SK-N-SH treated with all-trans-retinoic acid at 6 μM for 48 hours (cell line): ENCODE data around the gene MCTS1.

ENCODE experiments used
- ARNTL ChIP-seq: fragments of 450-650 bp; formaldehyde crosslinking; IDR thresholded peaks from 2 replicates; pipeline ENCODE4 v1.5.0; 2020; ENCODE audit warnings: low read depth, mild to moderate bottlenecking, moderate library complexity, borderline replicate concordance
- GLIS3 ChIP-seq: fragments of 250-450 bp; sonication (Bioruptor Pico); IDR thresholded peaks from 2 replicates; pipeline ENCODE4 v1.5.0; 2020; ENCODE audit warnings: mild to moderate bottlenecking, moderate library complexity
- RARB ChIP-seq: fragments of 250-450 bp; sonication (Bioruptor Pico); IDR thresholded peaks from 2 replicates; pipeline ENCODE4 v1.8.0; 2021; ENCODE audit warnings: mild to moderate bottlenecking, moderate library complexity
- ZC3H10 ChIP-seq: fragments of 250-450 bp; sonication (Bioruptor Pico); IDR thresholded peaks from 2 replicates; pipeline ENCODE4 v1.5.1; 2021; ENCODE audit warnings: mild to moderate bottlenecking, moderate library complexity
- ZFP3 ChIP-seq: fragments of 250-450 bp; sonication (Bioruptor Pico); IDR thresholded peaks from 2 replicates; pipeline ENCODE4 v1.5.0; 2020; ENCODE audit warnings: mild to moderate bottlenecking, moderate library complexity
- ZFP30 ChIP-seq: fragments of 450-650 bp; formaldehyde crosslinking; IDR thresholded peaks from 2 replicates; pipeline ENCODE4 v1.5.0; 2022; ENCODE audit warnings: mild to moderate bottlenecking, moderate library complexity
- ZNF70 ChIP-seq: fragments of 450-650 bp; formaldehyde crosslinking; IDR thresholded peaks from 2 replicates; pipeline ENCODE4 v1.5.0; 2020; ENCODE audit warnings: mild to moderate bottlenecking, moderate library complexity
- TF ChIP-seq, protein P1 (sequence below): fragments of 250-450 bp; sonication (Bioruptor Pico); IDR thresholded peaks from 2 replicates; pipeline ENCODE4 v1.8.0; 2020; ENCODE audit warnings: mild to moderate bottlenecking, moderate library complexity, borderline replicate concordance
- TF ChIP-seq, protein P2 (sequence below): fragments of 250-450 bp; sonication (Bioruptor Pico); IDR thresholded peaks from 2 replicates; pipeline ENCODE4 v1.8.0; 2021; ENCODE audit warnings: low read depth, mild to moderate bottlenecking, moderate library complexity, borderline replicate concordance
- TF ChIP-seq, protein P3 (sequence below): fragments of 250-450 bp; sonication (Bioruptor Pico); IDR thresholded peaks from 2 replicates; pipeline ENCODE4 v1.5.0; 2020; ENCODE audit warnings: mild to moderate bottlenecking, moderate library complexity

DNA sequence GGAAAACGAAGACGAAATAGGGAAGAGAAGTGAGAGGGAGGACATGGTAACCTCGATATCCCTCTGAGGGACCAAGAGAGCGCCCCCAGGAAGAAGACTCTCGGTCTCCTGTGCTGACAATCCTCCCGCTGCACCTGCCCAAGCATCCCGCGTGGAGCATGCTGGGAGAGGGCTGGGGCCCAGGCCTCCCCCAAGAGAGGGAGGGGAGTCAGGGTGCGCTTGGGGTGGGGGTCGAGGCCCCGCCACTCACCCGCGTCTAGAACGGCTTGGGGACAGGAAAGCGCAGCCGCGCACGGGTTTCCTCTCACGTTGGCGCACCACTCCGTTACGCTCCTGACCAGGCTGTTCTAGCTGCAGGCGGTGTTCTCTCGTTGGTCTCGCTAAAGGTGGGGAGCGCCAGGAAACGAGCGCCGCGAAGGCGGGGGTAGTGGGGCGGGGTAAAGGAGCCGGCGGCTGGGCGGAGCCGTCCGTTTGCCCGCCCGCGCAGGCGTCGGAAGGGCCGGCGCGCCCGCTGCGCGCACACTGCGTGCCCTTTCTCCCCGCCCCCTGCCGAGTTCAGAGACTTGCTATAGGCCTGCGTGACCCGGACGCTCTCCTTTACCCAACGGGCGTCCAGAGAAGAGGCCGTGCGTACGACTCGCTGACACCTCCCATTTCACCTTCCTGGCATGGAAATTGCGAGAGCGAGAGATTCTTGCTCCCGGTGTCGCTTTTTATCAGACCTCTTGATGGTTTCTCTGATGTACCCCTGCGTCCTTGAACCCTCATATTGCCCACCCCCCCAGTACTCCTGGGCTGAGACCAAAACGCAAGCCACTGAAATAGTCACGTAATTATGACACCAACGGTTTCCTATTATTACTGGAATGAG, 26.0 kb downstream of the MCTS1 start, which contains the start of gene C1GALT1C1:
- TF ChIP-seq ZFP30 (CRISPR knock-in tag) (no peak), ARNTL (CRISPR knock-in tag) (no peak), ZNF70 (no peak), ZFP3 (CRISPR knock-in tag) (no peak), RARB (CRISPR knock-in tag) (no peak), GLIS3 (CRISPR knock-in tag) (no peak), ZC3H10 (CRISPR knock-in tag) (no peak)
- TF ChIP-seq, protein P1, sequence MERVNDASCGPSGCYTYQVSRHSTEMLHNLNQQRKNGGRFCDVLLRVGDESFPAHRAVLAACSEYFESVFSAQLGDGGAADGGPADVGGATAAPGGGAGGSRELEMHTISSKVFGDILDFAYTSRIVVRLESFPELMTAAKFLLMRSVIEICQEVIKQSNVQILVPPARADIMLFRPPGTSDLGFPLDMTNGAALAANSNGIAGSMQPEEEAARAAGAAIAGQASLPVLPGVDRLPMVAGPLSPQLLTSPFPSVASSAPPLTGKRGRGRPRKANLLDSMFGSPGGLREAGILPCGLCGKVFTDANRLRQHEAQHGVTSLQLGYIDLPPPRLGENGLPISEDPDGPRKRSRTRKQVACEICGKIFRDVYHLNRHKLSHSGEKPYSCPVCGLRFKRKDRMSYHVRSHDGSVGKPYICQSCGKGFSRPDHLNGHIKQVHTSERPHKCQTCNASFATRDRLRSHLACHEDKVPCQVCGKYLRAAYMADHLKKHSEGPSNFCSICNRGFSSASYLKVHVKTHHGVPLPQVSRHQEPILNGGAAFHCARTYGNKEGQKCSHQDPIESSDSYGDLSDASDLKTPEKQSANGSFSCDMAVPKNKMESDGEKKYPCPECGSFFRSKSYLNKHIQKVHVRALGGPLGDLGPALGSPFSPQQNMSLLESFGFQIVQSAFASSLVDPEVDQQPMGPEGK (CRISPR knock-in tag), result no peak
- TF ChIP-seq, protein P2, sequence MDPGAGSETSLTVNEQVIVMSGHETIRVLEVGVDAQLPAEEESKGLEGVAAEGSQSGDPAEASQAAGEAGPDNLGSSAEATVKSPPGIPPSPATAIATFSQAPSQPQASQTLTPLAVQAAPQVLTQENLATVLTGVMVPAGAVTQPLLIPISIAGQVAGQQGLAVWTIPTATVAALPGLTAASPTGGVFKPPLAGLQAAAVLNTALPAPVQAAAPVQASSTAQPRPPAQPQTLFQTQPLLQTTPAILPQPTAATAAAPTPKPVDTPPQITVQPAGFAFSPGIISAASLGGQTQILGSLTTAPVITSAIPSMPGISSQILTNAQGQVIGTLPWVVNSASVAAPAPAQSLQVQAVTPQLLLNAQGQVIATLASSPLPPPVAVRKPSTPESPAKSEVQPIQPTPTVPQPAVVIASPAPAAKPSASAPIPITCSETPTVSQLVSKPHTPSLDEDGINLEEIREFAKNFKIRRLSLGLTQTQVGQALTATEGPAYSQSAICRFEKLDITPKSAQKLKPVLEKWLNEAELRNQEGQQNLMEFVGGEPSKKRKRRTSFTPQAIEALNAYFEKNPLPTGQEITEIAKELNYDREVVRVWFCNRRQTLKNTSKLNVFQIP (CRISPR knock-in tag), result no peak
- TF ChIP-seq, protein P3, sequence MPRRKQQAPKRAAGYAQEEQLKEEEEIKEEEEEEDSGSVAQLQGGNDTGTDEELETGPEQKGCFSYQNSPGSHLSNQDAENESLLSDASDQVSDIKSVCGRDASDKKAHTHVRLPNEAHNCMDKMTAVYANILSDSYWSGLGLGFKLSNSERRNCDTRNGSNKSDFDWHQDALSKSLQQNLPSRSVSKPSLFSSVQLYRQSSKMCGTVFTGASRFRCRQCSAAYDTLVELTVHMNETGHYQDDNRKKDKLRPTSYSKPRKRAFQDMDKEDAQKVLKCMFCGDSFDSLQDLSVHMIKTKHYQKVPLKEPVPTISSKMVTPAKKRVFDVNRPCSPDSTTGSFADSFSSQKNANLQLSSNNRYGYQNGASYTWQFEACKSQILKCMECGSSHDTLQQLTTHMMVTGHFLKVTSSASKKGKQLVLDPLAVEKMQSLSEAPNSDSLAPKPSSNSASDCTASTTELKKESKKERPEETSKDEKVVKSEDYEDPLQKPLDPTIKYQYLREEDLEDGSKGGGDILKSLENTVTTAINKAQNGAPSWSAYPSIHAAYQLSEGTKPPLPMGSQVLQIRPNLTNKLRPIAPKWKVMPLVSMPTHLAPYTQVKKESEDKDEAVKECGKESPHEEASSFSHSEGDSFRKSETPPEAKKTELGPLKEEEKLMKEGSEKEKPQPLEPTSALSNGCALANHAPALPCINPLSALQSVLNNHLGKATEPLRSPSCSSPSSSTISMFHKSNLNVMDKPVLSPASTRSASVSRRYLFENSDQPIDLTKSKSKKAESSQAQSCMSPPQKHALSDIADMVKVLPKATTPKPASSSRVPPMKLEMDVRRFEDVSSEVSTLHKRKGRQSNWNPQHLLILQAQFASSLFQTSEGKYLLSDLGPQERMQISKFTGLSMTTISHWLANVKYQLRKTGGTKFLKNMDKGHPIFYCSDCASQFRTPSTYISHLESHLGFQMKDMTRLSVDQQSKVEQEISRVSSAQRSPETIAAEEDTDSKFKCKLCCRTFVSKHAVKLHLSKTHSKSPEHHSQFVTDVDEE (CRISPR knock-in tag), result no peak
